Prostate gland (tissue), 2 donors: ENCODE results near the gene DGKI. TPM values are rescaled to one million over a fixed set of nuclear protein-coding genes. Genes with fewer than 3 reads are reported as not detected.

ENCODE experiments used
- DNase-seq: peaks from one replicate; pipeline ENCODE4 v3.0.0-alpha.2; 2019; ENCODE audit warnings: low spot score
- H3K27ac ChIP-seq, 2 donors: fragments of 200-600 bp; sonication (generic); 2 replicates each; pipeline ENCODE4 v1.5.1; 2017 to 2019
- H3K27me3 ChIP-seq: fragments of 200-600 bp; sonication (generic); replicated peaks from 2 replicates; pipeline ENCODE4 v1.5.1; 2019; ENCODE audit not compliant: insufficient read depth
- H3K36me3 ChIP-seq, 2 donors: fragments of 200-600 bp; sonication (generic); 1 replicate in 1 of 2; 2 replicates in 1 of 2; pipeline versions ENCODE4 v1.5.1 to v1.8.1; 2017 to 2019
- H3K4me1 ChIP-seq: fragments of 200-600 bp; sonication (generic); replicated peaks from 2 replicates; pipeline ENCODE4 v1.5.1; 2019
- H3K4me3 ChIP-seq, 2 donors: fragments of 200-600 bp; sonication (generic); 2 replicates each; pipeline ENCODE4 v1.5.1; 2017 to 2019
- H3K9me3 ChIP-seq: fragments of 200-600 bp; sonication (generic); 2 replicates; pipeline ENCODE4 v1.5.1; 2017
- POLR2A ChIP-seq: fragments of 450-650 bp; IDR thresholded peaks from one replicate; pipeline ENCODE4 v1.6.1; 2016; ENCODE audit warnings: antibody characterized with exemption, mild to moderate bottlenecking
- POLR2AphosphoS5 ChIP-seq: sonication (generic); formaldehyde crosslinking; IDR thresholded peaks from one replicate; pipeline ENCODE4 v1.6.1; 2017; ENCODE audit warnings: antibody characterized with exemption
- WGBS: methylation state at CpG from one replicate; pipeline ENCODE4 v1.1.5; 2018; 5-methylcytosine and 5-hydroxymethylcytosine counted together
- intact Hi-C: fragments of 100-400 bp; cut with DNase I; formaldehyde crosslinking; loops from one replicate; pipeline ENCODE4 v1.14.2; 2022
- total RNA-seq, 2 donors: library from RNA; depleted of rRNA; stranded (reverse); fragments of >200 nt; gene quantifications; one replicate each; pipeline ENCODE4 v1.1.0, GENCODE V29; 2016
- TF ChIP-seq, protein P1 (sequence below), 4 experiments: fragments of 200-600 bp in 2 of 4; fragments of 450-650 bp in 2 of 4; sonication (generic) in 2 of 4; IDR thresholded peaks; 1 replicate in 3 of 4; 2 replicates in 1 of 4; pipeline ENCODE4 v1.5.1; 2016 to 2019; ENCODE audit warnings: antibody characterized with exemption in 4 of 4, mild to moderate bottlenecking in 2 of 4, moderate library complexity in 2 of 4

The DGKI gene
- total RNA-seq, 2 donors from 2014 or later: 0.32 to 1.5 TPM

GRCh38 chr7:137839903-137840779, 6.6 kb downstream of the DGKI start:
- intact Hi-C loops: no loop called here
- TF ChIP-seq POLR2AphosphoS5 (no peak), POLR2A (no peak)
- TF ChIP-seq, protein P1, sequence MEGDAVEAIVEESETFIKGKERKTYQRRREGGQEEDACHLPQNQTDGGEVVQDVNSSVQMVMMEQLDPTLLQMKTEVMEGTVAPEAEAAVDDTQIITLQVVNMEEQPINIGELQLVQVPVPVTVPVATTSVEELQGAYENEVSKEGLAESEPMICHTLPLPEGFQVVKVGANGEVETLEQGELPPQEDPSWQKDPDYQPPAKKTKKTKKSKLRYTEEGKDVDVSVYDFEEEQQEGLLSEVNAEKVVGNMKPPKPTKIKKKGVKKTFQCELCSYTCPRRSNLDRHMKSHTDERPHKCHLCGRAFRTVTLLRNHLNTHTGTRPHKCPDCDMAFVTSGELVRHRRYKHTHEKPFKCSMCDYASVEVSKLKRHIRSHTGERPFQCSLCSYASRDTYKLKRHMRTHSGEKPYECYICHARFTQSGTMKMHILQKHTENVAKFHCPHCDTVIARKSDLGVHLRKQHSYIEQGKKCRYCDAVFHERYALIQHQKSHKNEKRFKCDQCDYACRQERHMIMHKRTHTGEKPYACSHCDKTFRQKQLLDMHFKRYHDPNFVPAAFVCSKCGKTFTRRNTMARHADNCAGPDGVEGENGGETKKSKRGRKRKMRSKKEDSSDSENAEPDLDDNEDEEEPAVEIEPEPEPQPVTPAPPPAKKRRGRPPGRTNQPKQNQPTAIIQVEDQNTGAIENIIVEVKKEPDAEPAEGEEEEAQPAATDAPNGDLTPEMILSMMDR (IDR thresholded peaks at IDR 0.05): no peak
- H3K4me3 ChIP-seq: no peak overlapping the region

DNA sequence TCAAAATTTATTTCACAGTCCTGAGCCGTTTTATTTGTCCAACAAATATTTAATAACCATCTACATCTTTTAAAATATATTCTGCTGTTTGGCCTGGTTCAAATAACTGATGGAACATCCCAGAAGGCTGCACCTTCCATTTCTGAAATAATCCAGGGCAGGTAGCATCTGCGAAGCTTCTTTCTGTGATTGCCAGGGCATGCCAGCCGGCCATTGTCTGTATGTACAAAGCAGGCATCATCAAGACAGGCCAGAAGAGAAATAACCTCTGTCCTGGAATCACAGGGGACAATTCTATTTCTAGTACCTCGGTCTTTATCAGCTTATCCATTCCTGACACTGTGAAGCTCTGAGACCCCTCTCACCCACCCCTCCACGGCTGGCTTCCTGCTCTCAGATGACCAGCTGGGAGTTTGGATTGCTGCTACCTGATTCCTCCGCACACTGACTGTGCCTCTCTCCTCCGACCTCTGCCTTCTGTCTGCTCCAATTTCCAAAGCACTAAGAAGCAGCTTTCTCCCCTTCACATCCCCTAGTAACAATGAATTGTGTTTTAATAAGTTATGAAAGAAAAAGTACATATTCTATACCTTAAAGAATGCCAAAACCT, 8.0 kb downstream of the DGKI start:
- DNase-seq: no peak
- H3K9me3 ChIP-seq: no peaks in the 10 kb centered on the region
- H3K36me3 ChIP-seq: no peaks in the 10 kb centered on the region
- intact Hi-C loops: no loop called here
- no peaks in the 10 kb centered on the region for H3K27me3 ChIP-seq
- no peaks in the 10 kb centered on the region for H3K4me1 ChIP-seq
- WGBS: 78% methylated on average over 7 of the region's 7 CpGs
- TF ChIP-seq POLR2AphosphoS5 (no peak), POLR2A (no peak)
- TF ChIP-seq, protein P1 (IDR thresholded peaks at IDR 0.05): no peak
- H3K4me3 ChIP-seq: no peak overlapping the region
- H3K27ac ChIP-seq: no peak overlapping the region

More at GRCh38 chr7:137839903-137840779, 6.6 kb downstream of the DGKI start:
- Histone ChIP-seq H3K9me3 (no peaks in the 10 kb centered on the region), H3K4me1 (no peaks in the 10 kb centered on the region), H3K27me3 (no peaks in the 10 kb centered on the region), H3K36me3 (no peaks in the 10 kb centered on the region), H3K27ac (no peak overlapping the region)
- no peak for DNase-seq
- 81% methylated on average over 6 of the region's 6 CpGs for WGBS

- Histone ChIP-seq H3K4me3 (no peak overlapping the region), H3K27me3 (no peaks in the 10 kb centered on the region), H3K9me3 (no peaks in the 10 kb centered on the region), H3K4me1 (no peaks in the 10 kb centered on the region), H3K36me3 (no peaks in the 10 kb centered on the region), H3K27ac (no peak overlapping the region)
- no peak for DNase-seq
- TF ChIP-seq, protein P1 (IDR thresholded peaks at IDR 0.05): no peak
- TF ChIP-seq POLR2AphosphoS5: no peak
- no peak for TF ChIP-seq POLR2A
- intact Hi-C loops: no loop called here
- WGBS: 90% methylated on average over 1 of the region's 1 CpG
These were observed 10.2 kb downstream of the DGKI start for GRCh38 chr7:137836541-137836940.

GRCh38 chr7:137836113-137836509, 10.7 kb downstream of the DGKI start:
- intact Hi-C loops: no loop called here
- no peaks in the 10 kb centered on the region for H3K9me3 ChIP-seq
- WGBS: 93% methylated on average over 3 of the region's 3 CpGs

More at GRCh38 chr7:137836113-137836509, 10.7 kb downstream of the DGKI start:
- no peak for TF ChIP-seq POLR2AphosphoS5
- no peak for TF ChIP-seq POLR2A
- TF ChIP-seq, protein P1 (IDR thresholded peaks at IDR 0.05): no peak
- no peaks in the 10 kb centered on the region for H3K27me3 ChIP-seq
- no peaks in the 10 kb centered on the region for H3K36me3 ChIP-seq
- H3K27ac ChIP-seq: no peak overlapping the region
- no peak overlapping the region for H3K4me3 ChIP-seq
- no peak for DNase-seq
- no peaks in the 10 kb centered on the region for H3K4me1 ChIP-seq
